Stomach (tissue), 9 donors: ENCODE results near the gene SNAP25. TPM values are rescaled to one million over a fixed set of nuclear protein-coding genes. Genes with fewer than 3 reads are reported as not detected.

Experiments used
- DNase-seq, 2 donors: peaks; one replicate each; pipeline versions ENCODE4 v3.0.0 to v3.0.0-alpha.2; 2013 to 2019
- H3K27ac ChIP-seq, 5 donors: fragments of 200-600 bp in 4 of 5; sonication (generic) in 4 of 5; one replicate each; pipeline ENCODE4 v1.5.1; 2013 to 2019; ENCODE audit warnings: mild to moderate bottlenecking in 1 of 5, moderate library complexity in 1 of 5
- H3K27me3 ChIP-seq, 3 donors: fragments of 200-600 bp; sonication (generic); one replicate each; pipeline ENCODE4 v1.5.1; 2017 to 2019; ENCODE audit warnings: mixed run types in 1 of 3
- H3K36me3 ChIP-seq, 4 donors: fragments of 200-600 bp; sonication (generic); 1 replicate in 3 of 4; 2 replicates in 1 of 4; pipeline ENCODE4 v1.5.1; 2016 to 2019
- H3K4me1 ChIP-seq, 4 donors: fragments of 200-600 bp; sonication (generic); one replicate each; pipeline ENCODE4 v1.5.1; 2016 to 2019
- H3K4me3 ChIP-seq, 4 donors: fragments of 200-600 bp; sonication (generic) in 3 of 4; one replicate each; pipeline ENCODE4 v1.5.1; 2016 to 2019; ENCODE audit warnings: mild to moderate bottlenecking in 1 of 4
- H3K9me3 ChIP-seq, 4 donors: fragments of 200-600 bp; sonication (generic); one replicate each; pipeline ENCODE4 v1.5.1; 2016 to 2019
- CTCF ChIP-seq, 7 experiments: fragments of 450-650 bp in 4 of 7; fragments of 200-600 bp in 3 of 7; sonication (generic) in 3 of 7; IDR thresholded peaks; one replicate each; pipeline ENCODE4 v1.5.1; 2016 to 2019; ENCODE audit warnings: antibody characterized with exemption in 7 of 7, control low read depth in 2 of 7, mild to moderate bottlenecking in 1 of 7
- EP300 ChIP-seq: sonication (generic); formaldehyde crosslinking; IDR thresholded peaks from one replicate; pipeline ENCODE4 v1.6.1; 2017; ENCODE audit warnings: antibody characterized with exemption
- POLR2A ChIP-seq, 4 donors: fragments of 450-650 bp; IDR thresholded peaks; one replicate each; pipeline ENCODE4 v1.6.1; 2016; ENCODE audit warnings: antibody characterized with exemption in 4 of 4, control low read depth in 2 of 4, mild to moderate bottlenecking in 1 of 4, moderate library complexity in 1 of 4
- POLR2AphosphoS5 ChIP-seq, 3 donors: sonication (generic); formaldehyde crosslinking; IDR thresholded peaks; one replicate each; pipeline ENCODE4 v1.6.1; 2016; ENCODE audit warnings: antibody characterized with exemption in 3 of 3
- WGBS, 5 donors: extraction: QIAGEN DNeasy Blood & Tissue Kit in 3 of 5; methylation state at CpG; one replicate each; pipeline versions ENCODE4 v1.1.5 to v1.1.7; 2013 to 2018; 5-methylcytosine and 5-hydroxymethylcytosine counted together
- intact Hi-C: fragments of 100-400 bp; cut with DNase I; formaldehyde crosslinking; loops from one replicate; pipeline ENCODE4 v1.15.1; 2023; ENCODE audit warnings: low total_unique reads
- polyA plus RNA-seq, 3 donors: library from polyadenylated mRNA; stranded (reverse); fragments of 200-250 nt; gene quantifications; one replicate each; pipeline ENCODE4 v1.2.3, GENCODE V29; 2013
- total RNA-seq, 5 donors: library from RNA; depleted of rRNA; stranded (reverse); fragments of >200 nt; gene quantifications; one replicate each; pipeline versions ENCODE4 v1.1.0 to v1.2.3, GENCODE V29; 2014 to 2016
- donor health status: healthy with polysubstance abuse.
- donor health status: Bipolar disorder and iron deficiency.
- donor health status: healthy.

Gene SNAP25
- total and polyA plus RNA-seq, 8 donors, result 1.8 to 12.5 (median 2.8) TPM; not detected in 1

- no peak for TF ChIP-seq POLR2A (IDR thresholded peaks at IDR 0.05)
- TF ChIP-seq CTCF (IDR thresholded peaks at IDR 0.05), result no peak
- no peak for TF ChIP-seq POLR2AphosphoS5 (IDR thresholded peaks at IDR 0.05)
- TF ChIP-seq EP300, result no peak
- Histone ChIP-seq H3K9me3 (no peaks in the 10 kb centered on the region), H3K4me3 (no peak overlapping the region), H3K36me3 (no peaks in the 10 kb centered on the region), H3K27me3 (no peaks in the 10 kb centered on the region), H3K27ac (no peak overlapping the region), H3K4me1 (no peaks in the 10 kb centered on the region)
- no peak for DNase-seq
- 59 to 73% (median 70%) methylated on average over 5 of the region's 5 CpGs for WGBS, 5 donors
- intact Hi-C loops, result no loop called here
Observed at GRCh38 chr20:10280018-10280908, 61.6 kb downstream of the SNAP25 start.

GRCh38 chr20:10281911-10282310 lies 63.3 kb downstream of the SNAP25 start:
- H3K27me3 ChIP-seq, result no peaks in the 10 kb centered on the region
- H3K4me1 ChIP-seq, result no peaks in the 10 kb centered on the region
- intact Hi-C loops, result no loop called here
- no peak for DNase-seq
- H3K9me3 ChIP-seq, result no peaks in the 10 kb centered on the region
- no peaks in the 10 kb centered on the region for H3K36me3 ChIP-seq
- WGBS, 5 donors, result 49 to 71% (median 70%) methylated on average over 2 of the region's 2 CpGs
- H3K4me3 ChIP-seq, result no peak overlapping the region
- H3K27ac ChIP-seq, result no peak overlapping the region
- no peak for TF ChIP-seq POLR2AphosphoS5 (IDR thresholded peaks at IDR 0.05)
- no peak for TF ChIP-seq POLR2A (IDR thresholded peaks at IDR 0.05)
- no peak for TF ChIP-seq CTCF (IDR thresholded peaks at IDR 0.05)
- TF ChIP-seq EP300, result no peak

GRCh38 chr20:10282979-10283456 lies 64.4 kb downstream of the SNAP25 start:
- no peak overlapping the region for H3K27ac ChIP-seq
- intact Hi-C loops, result no loop called here
- no peaks in the 10 kb centered on the region for H3K9me3 ChIP-seq
- 71 to 87% (median 86%) methylated on average over 4 of the region's 4 CpGs for WGBS, 5 donors
- no peaks in the 10 kb centered on the region for H3K27me3 ChIP-seq
- TF ChIP-seq POLR2A (IDR thresholded peaks at IDR 0.05) (no peak), CTCF (IDR thresholded peaks at IDR 0.05) (no peak), POLR2AphosphoS5 (IDR thresholded peaks at IDR 0.05) (no peak), EP300 (no peak)
- H3K4me3 ChIP-seq, result no peak overlapping the region
- no peak for DNase-seq
- H3K4me1 ChIP-seq, result no peaks in the 10 kb centered on the region
- H3K36me3 ChIP-seq, result no peaks in the 10 kb centered on the region

- intact Hi-C loops, result no loop called here
- Histone ChIP-seq H3K36me3 (no peaks in the 10 kb centered on the region), H3K4me1 (no peaks in the 10 kb centered on the region), H3K27ac (no peak overlapping the region), H3K4me3 (no peak overlapping the region), H3K9me3 (no peaks in the 10 kb centered on the region), H3K27me3 (no peaks in the 10 kb centered on the region)
- DNase-seq, result no peak
- TF ChIP-seq POLR2AphosphoS5 (IDR thresholded peaks at IDR 0.05) (no peak), EP300 (no peak), POLR2A (IDR thresholded peaks at IDR 0.05) (no peak), CTCF (IDR thresholded peaks at IDR 0.05) (no peak)
- 67 to 86% (median 80%) methylated on average over 4 of the region's 4 CpGs for WGBS, 5 donors
Observed at GRCh38 chr20:10286356-10286755, 67.7 kb downstream of the SNAP25 start.
